Measurements from ENCODE around the gene DUSP5.
"Not testable (repeated sequence)": the region's sequence is repeated elsewhere in the genome, so short reads cannot be mapped to it uniquely, and the experiment has no call there.

DUSP5 gene, protein sequence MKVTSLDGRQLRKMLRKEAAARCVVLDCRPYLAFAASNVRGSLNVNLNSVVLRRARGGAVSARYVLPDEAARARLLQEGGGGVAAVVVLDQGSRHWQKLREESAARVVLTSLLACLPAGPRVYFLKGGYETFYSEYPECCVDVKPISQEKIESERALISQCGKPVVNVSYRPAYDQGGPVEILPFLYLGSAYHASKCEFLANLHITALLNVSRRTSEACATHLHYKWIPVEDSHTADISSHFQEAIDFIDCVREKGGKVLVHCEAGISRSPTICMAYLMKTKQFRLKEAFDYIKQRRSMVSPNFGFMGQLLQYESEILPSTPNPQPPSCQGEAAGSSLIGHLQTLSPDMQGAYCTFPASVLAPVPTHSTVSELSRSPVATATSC

GRCh38 chr10:110497438-110498086, at the start of gene DUSP5:
Gene DUSP5, plus strand, starts transcription at chr10:110497907. Its CDS starts 215 bp downstream, at chr10:110498122.
- DNase-seq: peak; percentile 68

DNA sequence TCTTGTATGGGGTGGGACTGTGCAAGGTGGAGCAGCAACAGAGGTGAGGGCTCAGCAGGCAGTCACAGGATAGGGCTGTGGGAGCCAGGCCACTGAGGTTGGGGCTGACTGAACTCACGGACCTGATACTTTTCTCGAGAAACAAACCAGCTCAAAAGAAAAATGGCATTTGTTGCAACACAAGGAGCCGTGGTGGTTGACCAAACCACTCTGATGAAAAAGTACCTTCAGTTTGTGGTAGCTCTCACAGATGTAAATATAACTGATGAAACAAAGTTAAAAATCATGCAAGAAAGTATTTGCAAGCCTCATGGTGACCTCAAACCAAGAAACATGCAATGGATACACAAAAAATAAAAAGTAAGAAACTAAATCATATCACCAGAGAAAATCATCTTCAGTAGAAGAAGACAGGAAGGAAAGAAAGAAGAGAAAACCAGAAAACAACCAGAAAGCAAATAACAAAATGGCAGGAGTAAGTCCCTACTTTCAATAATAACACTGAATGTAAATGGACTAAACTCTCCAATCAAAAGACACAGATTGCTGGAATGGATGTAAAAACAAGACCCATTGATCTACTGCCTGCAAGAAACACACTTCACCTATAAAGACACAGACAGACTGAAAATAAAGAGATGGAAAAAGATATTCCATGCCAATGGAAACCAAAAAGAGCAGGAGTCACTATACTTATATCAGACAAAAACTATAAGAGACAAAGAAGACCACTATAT, 48.9 kb upstream of the DUSP5 start:
- no peak for DNase-seq

- no peak for DNase-seq
Observed at GRCh38 chr10:110455446-110455845, 42.3 kb upstream of the DUSP5 start.

DNA sequence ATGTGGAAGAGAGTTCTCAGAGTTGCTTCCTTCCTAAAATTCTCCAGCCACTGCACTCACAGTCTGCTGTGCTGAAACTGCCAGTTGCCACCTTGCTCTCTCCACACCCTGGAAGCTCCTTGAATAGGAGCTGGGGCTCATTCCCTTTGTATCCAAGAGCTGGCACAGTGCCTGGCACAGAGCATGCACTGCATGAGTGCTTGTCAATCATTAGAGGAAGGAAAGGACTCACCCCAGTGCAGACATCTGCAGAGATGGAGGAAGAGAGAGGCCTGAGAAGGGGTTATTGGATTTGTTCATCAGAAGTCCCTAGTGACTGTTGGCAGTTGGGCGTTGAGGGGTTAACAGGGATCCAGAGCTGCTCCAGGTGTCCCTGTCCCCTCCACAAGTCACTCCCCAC, 41.7 kb upstream of the DUSP5 start:
- DNase-seq: peak; percentile 79

GRCh38 chr10:110456523-110457091, 41.1 kb upstream of the DUSP5 start:
- peak; percentile 79 for DNase-seq

- no peak for DNase-seq
Observed at GRCh38 chr10:110457851-110458250, 39.9 kb upstream of the DUSP5 start.

- no peak for DNase-seq
Observed at GRCh38 chr10:110458266-110458920, 39.3 kb upstream of the DUSP5 start.

GRCh38 chr10:110459600-110459999, 38.1 kb upstream of the DUSP5 start:
- DNase-seq: no peak

GRCh38 chr10:110460111-110460809, 37.4 kb upstream of the DUSP5 start:
- DNase-seq: no peak

DNA sequence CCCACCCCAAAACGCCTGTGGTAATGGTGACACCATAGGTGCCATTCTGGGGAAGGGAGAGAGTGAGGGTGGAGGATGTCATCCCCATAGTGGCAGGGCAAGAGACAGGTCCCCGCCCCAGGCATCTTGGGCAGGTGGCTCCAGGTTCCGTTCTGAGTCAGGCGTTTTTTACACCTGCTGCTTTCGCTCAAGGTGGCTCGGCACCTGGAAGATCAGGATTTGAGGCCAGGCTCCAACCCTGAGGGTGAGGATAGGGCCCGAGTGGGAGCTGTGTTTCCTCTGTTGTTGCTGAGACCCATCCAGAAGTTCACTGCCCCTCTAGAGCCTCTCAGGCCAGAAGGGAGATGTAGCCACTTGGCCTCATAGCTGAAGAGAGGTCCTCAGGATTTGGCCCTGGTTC, 36.6 kb upstream of the DUSP5 start:
- DNase-seq: no peak

GRCh38 chr10:110461530-110461929, 36.2 kb upstream of the DUSP5 start:
- no peak for DNase-seq

DNA sequence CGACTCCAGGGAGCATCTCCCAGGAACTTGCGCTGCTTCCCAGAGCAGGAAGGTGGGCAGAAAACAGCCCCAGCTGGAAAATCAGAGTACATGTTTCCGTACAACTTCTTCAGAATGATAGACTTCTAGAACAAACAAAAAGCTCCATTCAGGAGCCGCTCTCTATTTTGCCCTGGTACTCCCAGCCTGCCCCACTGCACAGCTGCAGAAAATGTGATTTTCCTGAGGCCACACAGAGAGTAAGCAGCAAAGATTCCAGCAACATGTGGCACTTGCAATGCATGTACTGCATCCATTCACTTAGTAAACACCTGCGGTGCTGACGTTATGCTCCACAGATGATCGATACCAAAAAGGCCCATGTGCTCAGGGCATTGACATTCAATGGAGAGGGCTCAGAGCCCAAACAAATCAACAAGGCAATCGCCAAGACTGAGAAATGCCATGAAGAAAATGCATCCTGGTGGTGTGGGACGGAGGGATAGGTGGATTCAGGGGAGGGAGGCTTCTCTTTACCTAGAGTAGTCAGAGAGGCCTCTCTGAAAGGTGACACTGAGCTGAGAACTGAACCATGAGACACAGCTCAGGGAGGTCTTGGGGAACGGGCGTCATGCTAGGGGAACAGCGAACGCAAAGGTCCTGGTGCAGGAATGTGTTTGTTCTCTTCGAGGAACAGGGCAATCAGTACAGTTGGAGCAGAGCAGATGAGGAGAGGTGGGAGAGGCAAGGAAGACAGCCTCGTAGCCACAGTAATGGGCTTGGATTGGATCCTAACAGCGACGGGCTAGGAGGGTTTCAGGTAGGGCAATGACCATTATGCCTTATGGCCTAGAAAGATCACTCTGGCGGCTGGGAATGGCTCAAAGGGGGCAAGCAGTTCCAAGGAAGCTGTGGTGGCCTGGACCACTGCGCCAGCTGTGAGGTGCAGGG, 35.3 kb upstream of the DUSP5 start:
- no peak for DNase-seq

DNA sequence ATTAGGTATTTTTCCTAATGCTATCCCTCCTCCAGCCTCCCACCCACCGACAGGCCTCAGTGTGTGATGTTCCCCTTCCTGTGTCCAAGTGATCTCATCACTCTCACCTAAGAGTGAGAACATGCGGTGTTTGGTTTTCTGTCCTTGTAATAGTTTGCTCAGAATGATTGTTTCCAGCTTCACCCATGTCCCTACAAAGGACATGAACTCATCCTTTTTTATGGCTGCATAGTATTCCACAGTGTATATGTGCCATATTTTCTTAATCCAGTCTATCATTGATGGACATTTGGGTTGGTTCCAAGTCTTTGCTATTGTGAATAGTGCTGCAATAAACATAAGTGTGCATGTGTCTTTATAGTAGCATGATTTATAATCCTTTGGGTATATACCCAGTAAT, 29.4 kb upstream of the DUSP5 start:
- not testable (repeated sequence) for DNase-seq

GRCh38 chr10:110470541-110470940, 27.2 kb upstream of the DUSP5 start:
- not testable (repeated sequence) for DNase-seq

DNA sequence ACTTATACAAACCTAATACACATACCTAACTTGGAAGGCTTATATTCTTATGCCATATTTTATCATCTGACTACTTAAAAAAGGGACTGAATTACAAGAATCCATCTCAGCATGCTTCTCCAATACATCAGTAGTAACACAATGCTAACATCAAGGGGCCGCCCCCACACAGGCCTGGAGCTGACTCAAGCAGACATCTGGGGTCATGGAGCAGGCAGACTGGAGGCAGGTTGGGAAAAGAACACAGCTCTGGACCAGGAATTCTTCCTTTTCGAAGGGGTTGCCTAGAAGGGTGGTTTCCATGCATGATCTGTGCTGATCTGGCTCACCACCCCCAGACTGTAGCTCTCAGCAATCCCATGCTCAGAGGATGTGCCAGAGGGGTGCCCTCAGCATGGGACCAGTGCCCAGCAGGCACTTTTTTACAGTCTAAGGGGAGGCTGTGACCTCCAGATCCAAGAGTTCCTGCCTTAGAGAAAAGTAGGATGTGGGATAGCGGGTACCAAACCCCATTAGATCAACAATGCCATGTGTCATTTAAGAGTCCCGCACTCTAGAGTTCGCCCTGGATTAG, 26.1 kb upstream of the DUSP5 start:
- no peak for DNase-seq

DNA sequence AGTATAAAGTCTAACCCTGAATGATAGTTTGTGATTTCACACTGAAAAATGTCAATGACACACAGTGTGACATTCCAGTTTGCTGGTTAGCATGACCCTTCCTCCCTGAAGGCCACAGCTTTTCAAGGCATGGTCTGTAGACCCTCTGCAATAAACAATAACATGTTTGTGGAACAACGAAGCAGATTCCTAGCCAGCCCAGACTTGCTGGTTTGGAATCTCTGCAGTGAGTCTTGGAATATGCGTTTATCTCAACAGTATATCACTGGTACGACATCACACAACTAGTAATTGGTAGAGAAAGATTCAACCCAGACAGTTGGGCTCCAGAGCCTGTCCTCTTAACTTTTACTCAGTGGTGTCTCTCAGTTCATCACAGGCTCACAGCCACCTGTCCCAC, 23.7 kb upstream of the DUSP5 start:
- DNase-seq: no peak

DNA sequence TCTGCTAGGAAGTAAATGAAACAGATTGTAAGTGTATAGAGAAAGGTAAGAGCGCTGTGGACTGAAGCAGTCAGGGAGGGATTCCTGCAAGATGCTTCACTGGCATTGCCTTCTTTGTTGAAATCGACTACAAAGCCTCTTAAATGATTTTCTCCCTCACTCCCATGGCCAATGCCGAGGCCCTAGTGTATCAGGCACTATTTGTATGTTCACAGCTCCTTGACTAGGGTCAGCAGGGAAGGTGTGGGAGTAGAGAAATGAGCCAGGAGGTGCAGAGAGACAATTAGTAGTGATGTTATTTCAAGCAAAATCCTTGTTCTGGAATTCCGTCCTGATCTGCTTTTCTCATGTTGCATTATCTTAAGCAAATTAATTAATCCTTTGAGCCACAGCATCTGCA, 22.9 kb upstream of the DUSP5 start:
- no peak for DNase-seq

DNA sequence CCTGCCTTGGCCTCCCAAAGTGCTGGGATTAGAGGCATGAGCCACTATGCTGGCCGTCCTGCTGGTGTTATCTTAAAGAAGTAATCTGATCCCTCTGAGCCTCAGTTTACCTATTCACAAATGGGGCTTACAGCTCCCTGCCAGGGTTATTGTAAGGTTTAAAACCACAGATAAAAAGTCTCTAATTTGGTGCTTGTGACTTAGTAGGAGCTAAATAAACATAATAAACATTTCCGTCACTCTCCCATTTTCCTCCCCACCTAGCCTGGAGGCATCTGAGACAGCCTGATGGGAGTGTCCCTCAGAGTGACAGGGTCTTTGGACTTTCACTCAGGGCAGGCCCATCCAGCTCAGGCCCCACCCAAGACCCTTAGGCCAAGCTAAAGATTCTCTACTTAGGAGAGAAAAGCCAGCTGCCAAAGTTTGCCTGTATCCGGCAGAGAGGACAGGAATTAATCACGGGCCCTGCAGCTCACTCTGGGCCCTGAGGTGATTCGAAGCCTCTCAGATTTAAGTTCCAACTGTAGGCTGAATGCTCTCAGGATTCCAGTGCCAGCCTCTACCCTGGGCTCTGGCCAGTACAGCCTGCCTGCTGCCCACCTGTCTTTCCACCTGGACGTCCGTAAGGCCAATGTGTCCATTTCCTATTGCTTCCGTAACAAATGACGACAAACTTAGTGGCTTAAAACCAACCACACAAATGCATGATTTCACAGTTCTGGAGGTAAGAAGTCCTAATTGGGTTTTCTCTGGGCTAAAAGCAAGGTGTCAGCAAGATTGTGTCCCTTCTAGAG, 21.8 kb upstream of the DUSP5 start:
- DNase-seq: no peak

DNA sequence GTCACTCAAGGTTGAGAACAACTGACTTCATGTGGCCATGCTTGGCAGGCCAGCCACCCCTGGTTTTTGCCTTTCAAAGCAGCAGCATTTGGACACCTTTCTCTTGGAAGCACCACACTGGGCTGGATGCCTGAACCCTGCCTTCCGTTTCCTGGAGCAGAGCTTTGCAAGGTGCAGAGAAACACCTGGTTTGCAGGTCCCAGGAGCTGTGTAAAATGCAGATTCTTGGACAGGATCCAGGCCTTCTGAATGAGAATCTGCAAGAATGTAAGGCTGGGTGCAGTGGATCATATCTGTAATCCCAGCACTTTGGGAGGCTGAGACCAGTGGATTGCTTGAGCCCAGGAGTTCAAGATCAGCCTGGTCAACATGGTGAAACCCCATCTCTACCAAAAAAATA, 18.0 kb upstream of the DUSP5 start:
- DNase-seq: no peak

DNA sequence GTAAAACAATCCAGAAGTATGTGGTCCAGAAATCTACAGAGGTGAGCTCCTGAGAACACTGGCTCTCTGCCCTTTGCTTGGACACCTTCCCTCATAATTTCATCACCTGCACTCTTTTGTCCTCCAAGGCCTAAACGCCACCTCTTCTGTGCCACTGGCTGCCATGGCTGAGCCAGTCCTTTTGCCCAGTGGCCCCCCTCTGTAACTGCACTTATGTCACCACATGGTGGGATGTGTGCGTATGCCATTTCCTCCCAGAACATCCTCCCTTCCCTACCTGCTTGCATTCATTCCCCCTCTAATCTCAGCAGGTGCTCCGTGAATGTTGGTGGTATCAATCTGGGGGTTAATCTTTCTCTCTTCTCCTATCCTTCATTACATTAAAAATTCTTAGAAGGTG, 17.3 kb upstream of the DUSP5 start:
- no peak for DNase-seq
